ENCODE data around the gene RALA.

- no peak for TF ChIP-seq CTCF (IDR thresholded peaks at IDR 0.05)
- no peak for TF ChIP-seq ZFX (IDR thresholded peaks at IDR 0.05; ENCODE audit: borderline replicate concordance)
Observed at GRCh38 chr7:39614299-39614698, 9.1 kb upstream of the RALA start.

All from 22Rv1 (cell line).